SJCRH30 (cell line): ENCODE measurements around the gene MRAS. TPM values are rescaled to one million over a fixed set of nuclear protein-coding genes. Genes with fewer than 3 reads are reported as not detected.
"Not testable (repeated sequence)": the region's sequence is repeated elsewhere in the genome, so short reads cannot be mapped to it uniquely, and the experiment has no call there.

Source experiments
- DNase-seq, 2 experiments: peaks; one replicate each; pipeline ENCODE4 v3.0.0-alpha.2; 2015 to 2020
- H3K27ac ChIP-seq: fragments of 250-450 bp; sonication (Bioruptor Pico); 2 replicates; pipeline ENCODE4 v1.5.1; 2020; ENCODE audit warnings: mild to moderate bottlenecking, moderate library complexity
- H3K27me3 ChIP-seq: fragments of 250-450 bp; sonication (Bioruptor Pico); 2 replicates; pipeline ENCODE4 v1.5.1; 2020; ENCODE audit warnings: mild to moderate bottlenecking, moderate library complexity
- H3K36me3 ChIP-seq: fragments of 250-450 bp; sonication (Bioruptor Pico); 2 replicates; pipeline ENCODE4 v1.5.1; 2020; ENCODE audit warnings: mild to moderate bottlenecking, moderate library complexity
- H3K4me1 ChIP-seq: fragments of 250-450 bp; sonication (Bioruptor Pico); 2 replicates; pipeline ENCODE4 v1.5.1; 2020; ENCODE audit warnings: mild to moderate bottlenecking, moderate library complexity
- H3K4me3 ChIP-seq: fragments of 250-450 bp; sonication (Bioruptor Pico); 2 replicates; pipeline ENCODE4 v1.5.1; 2020; ENCODE audit warnings: mild to moderate bottlenecking, moderate library complexity
- H3K9me3 ChIP-seq: fragments of 250-450 bp; sonication (Bioruptor Pico); replicated peaks from 2 replicates; pipeline ENCODE4 v1.5.1; 2020; ENCODE audit warnings: mild to moderate bottlenecking, moderate library complexity
- total RNA-seq: library from RNA; depleted of rRNA; stranded (reverse); fragments of >200 nt; shearing (Covaris generic); gene quantifications from 2 replicates; pipeline ENCODE4 v1.2.3, GENCODE V29; 2014

The MRAS gene
- total RNA-seq, 1 experiment from 2014 or later: 63.6 TPM

- Histone ChIP-seq H3K9me3 (no peaks in the 10 kb centered on the region), H3K36me3 (no peaks in the 10 kb centered on the region), H3K4me3 (no peak overlapping the region), H3K4me1 (peaks cover 53% of the 10 kb centered on the region), H3K27me3 (no peaks in the 10 kb centered on the region), H3K27ac (no peak overlapping the region)
- DNase-seq: no peak
Measured at GRCh38 chr3:138441742-138442141, 93.4 kb downstream of the MRAS start.

- Histone ChIP-seq H3K4me3 (no peak overlapping the region), H3K4me1 (peaks cover 53% of the 10 kb centered on the region), H3K27ac (no peak overlapping the region), H3K9me3 (no peaks in the 10 kb centered on the region), H3K27me3 (no peaks in the 10 kb centered on the region), H3K36me3 (no peaks in the 10 kb centered on the region)
- DNase-seq: peak; percentile 49 to 64
Measured at GRCh38 chr3:138442433-138442832, 94.1 kb downstream of the MRAS start.

GRCh38 chr3:138443091-138443490 is 94.7 kb downstream of the MRAS start:
- H3K27me3 ChIP-seq: no peaks in the 10 kb centered on the region
- DNase-seq: no peak
- no peak overlapping the region for H3K27ac ChIP-seq
- H3K9me3 ChIP-seq: no peaks in the 10 kb centered on the region
- H3K4me3 ChIP-seq: no peak overlapping the region
- no peaks in the 10 kb centered on the region for H3K36me3 ChIP-seq
- H3K4me1 ChIP-seq: peaks cover 53% of the 10 kb centered on the region

GRCh38 chr3:138443521-138444503 is 95.4 kb downstream of the MRAS start:
- Histone ChIP-seq H3K27me3 (no peaks in the 10 kb centered on the region), H3K4me3 (no peak overlapping the region), H3K27ac (no peak overlapping the region), H3K4me1 (peaks cover 46% of the 10 kb centered on the region), H3K36me3 (no peaks in the 10 kb centered on the region), H3K9me3 (no peaks in the 10 kb centered on the region; the same call in 1 of the 2 replicates)
- no peak for DNase-seq

- Histone ChIP-seq H3K9me3 (no peaks in the 10 kb centered on the region; the same call in 1 of the 2 replicates), H3K27ac (no peak overlapping the region), H3K36me3 (no peaks in the 10 kb centered on the region), H3K4me1 (peaks cover 32% of the 10 kb centered on the region), H3K27me3 (no peaks in the 10 kb centered on the region), H3K4me3 (no peak overlapping the region)
- DNase-seq: no peak
Measured at GRCh38 chr3:138445236-138445635, 96.9 kb downstream of the MRAS start.

GRCh38 chr3:138445654-138446053 is 97.3 kb downstream of the MRAS start:
- H3K27me3 ChIP-seq: no peaks in the 10 kb centered on the region
- no peaks in the 10 kb centered on the region for H3K36me3 ChIP-seq

GRCh38 chr3:138448631-138449030 is 100.3 kb downstream of the MRAS start:
- Histone ChIP-seq H3K27ac (no peak overlapping the region), H3K4me3 (no peak overlapping the region), H3K36me3 (no peaks in the 10 kb centered on the region), H3K9me3 (no peaks in the 10 kb centered on the region; the same call in 1 of the 2 replicates), H3K27me3 (no peaks in the 10 kb centered on the region), H3K4me1 (peaks cover 6% of the 10 kb centered on the region)
- DNase-seq: no peak

More at GRCh38 chr3:138445654-138446053, 97.3 kb downstream of the MRAS start:
- Histone ChIP-seq H3K4me3 (no peak overlapping the region), H3K9me3 (no peaks in the 10 kb centered on the region; the same call in 1 of the 2 replicates), H3K4me1 (peaks cover 27% of the 10 kb centered on the region), H3K27ac (no peak overlapping the region)
- DNase-seq: no peak

GRCh38 chr3:138449490-138449889 is 101.1 kb downstream of the MRAS start:
- H3K9me3 ChIP-seq: no peaks in the 10 kb centered on the region; the same call in 1 of the 2 replicates
- DNase-seq: no peak
- no peaks in the 10 kb centered on the region; the same call in 1 of the 2 replicates for H3K4me1 ChIP-seq
- H3K4me3 ChIP-seq: no peak overlapping the region
- no peaks in the 10 kb centered on the region for H3K27me3 ChIP-seq
- no peak overlapping the region for H3K27ac ChIP-seq
- H3K36me3 ChIP-seq: no peaks in the 10 kb centered on the region

GRCh38 chr3:138450181-138450580 is 101.8 kb downstream of the MRAS start:
- Histone ChIP-seq H3K9me3 (no peaks in the 10 kb centered on the region; the same call in 1 of the 2 replicates), H3K27ac (no peak overlapping the region), H3K4me3 (no peak overlapping the region), H3K36me3 (no peaks in the 10 kb centered on the region), H3K4me1 (no peaks in the 10 kb centered on the region), H3K27me3 (no peaks in the 10 kb centered on the region)
- no peak for DNase-seq

GRCh38 chr3:138450704-138451424 is 102.5 kb downstream of the MRAS start:
- Histone ChIP-seq H3K9me3 (no peaks in the 10 kb centered on the region; the same call in 1 of the 2 replicates), H3K27me3 (no peaks in the 10 kb centered on the region), H3K36me3 (no peaks in the 10 kb centered on the region), H3K4me3 (no peak overlapping the region), H3K4me1 (no peaks in the 10 kb centered on the region), H3K27ac (no peak overlapping the region)
- DNase-seq: no peak

GRCh38 chr3:138451595-138452162 is 103.3 kb downstream of the MRAS start:
- Histone ChIP-seq H3K4me1 (no peaks in the 10 kb centered on the region), H3K27me3 (no peaks in the 10 kb centered on the region), H3K4me3 (no peak overlapping the region), H3K9me3 (no peaks in the 10 kb centered on the region; the same call in 1 of the 2 replicates), H3K36me3 (no peaks in the 10 kb centered on the region), H3K27ac (no peak overlapping the region)
- no peak for DNase-seq

- Histone ChIP-seq H3K27ac (no peak overlapping the region), H3K27me3 (no peaks in the 10 kb centered on the region), H3K36me3 (no peaks in the 10 kb centered on the region), H3K4me3 (no peak overlapping the region), H3K4me1 (peaks cover 6% of the 10 kb centered on the region; the same call in 1 of the 2 replicates), H3K9me3 (no peaks in the 10 kb centered on the region; the same call in 1 of the 2 replicates)
- no peak for DNase-seq
Measured at GRCh38 chr3:138452436-138452835, 104.1 kb downstream of the MRAS start.

GRCh38 chr3:138453940-138454339 is 105.6 kb downstream of the MRAS start:
- not testable (repeated sequence) for H3K4me3 ChIP-seq, H3K27ac ChIP-seq, H3K4me1 ChIP-seq, DNase-seq, H3K27me3 ChIP-seq, H3K9me3 ChIP-seq, H3K36me3 ChIP-seq
